OCI-LY3 (cell line): ENCODE data around the gene LMX1A.

Experiments used
- CTCF ChIP-seq: fragments of 200-600, 300-600 bp; sonication (generic); IDR thresholded peaks from 2 replicates; pipeline ENCODE4 v1.5.1; 2014; ENCODE audit warnings: antibody characterized with exemption, low read length, low read depth
- EZH2phosphoT487 ChIP-seq: fragments of 200-600 bp; shearing (Covaris generic); IDR thresholded peaks from 2 replicates; pipeline ENCODE4 v1.6.1; 2018; ENCODE audit warnings: antibody characterized with exemption, mixed run types, low read depth

- TF ChIP-seq CTCF (peak; percentile 24; the same call in 1 of the 2 replicates), EZH2phosphoT487 (no peak)
Measured at GRCh38 chr1:165290148-165290547, 66.4 kb downstream of the LMX1A start.
